ENCODE data around the gene PTGES3. TPM values are rescaled to one million over a fixed set of nuclear protein-coding genes. Genes with fewer than 3 reads are reported as not detected.

The PTGES3 gene
- total and polyA plus RNA-seq, 2 experiments from 2014 or later = 334 to 442 TPM

GRCh38 chr12:56718149-56718548 is 30.1 kb upstream of the PTGES3 start:
- ATAC-seq (no peak), DNase-seq (ENCODE audit: low spot score) (no peak)
- H3K27me3 Mint-ChIP-seq (ENCODE audit: insufficient read depth, low read depth, poor library complexity) = peaks cover 15% of the 10 kb centered on the region
- H3K27me3 ChIP-seq (ENCODE audit: insufficient read depth) = no peaks in the 10 kb centered on the region
- H3F3A ChIP-seq (replicated peaks; ENCODE audit: low read depth) = peaks cover 31% of the 10 kb centered on the region
- H3K27ac ChIP-seq (ENCODE audit: low read depth) = no peak overlapping the region
- peaks cover 79% of the 10 kb centered on the region for H3K79me2 ChIP-seq (replicated peaks; ENCODE audit: insufficient read depth)
- H3K27ac Mint-ChIP-seq = no peak overlapping the region
- peaks cover 64% of the 10 kb centered on the region for H3K4me1 Mint-ChIP-seq
- no peaks in the 10 kb centered on the region; the same call in 2 of the 3 replicates for H3K9me3 Mint-ChIP-seq
- H3K4me1 ChIP-seq (ENCODE audit: insufficient read depth) = peaks cover 48% of the 10 kb centered on the region
- H3K4me3 ChIP-seq = no peak overlapping the region
- peaks cover 63% of the 10 kb centered on the region for H3K36me3 ChIP-seq (ENCODE audit: insufficient read depth)
- no peak overlapping the region for H3K4me2 ChIP-seq
- H2AFZ ChIP-seq = no peak overlapping the region
- H3K9me2 ChIP-seq (ENCODE audit: insufficient read depth) = peaks cover 5% of the 10 kb centered on the region; the same call in 1 of the 2 replicates
- TF ChIP-seq NANOG (IDR thresholded peaks at IDR 0.05; ENCODE audit: borderline replicate concordance) (no peak), ZNF114 (CRISPR knock-in tag; IDR thresholded peaks at IDR 0.05) (no peak)
- H3K4me3 Mint-ChIP-seq = no peak overlapping the region
- H3K36me3 Mint-ChIP-seq (ENCODE audit: low read depth) = peaks cover 86% of the 10 kb centered on the region
- H4K20me1 ChIP-seq (replicated peaks; ENCODE audit: insufficient read depth) = peaks cover 78% of the 10 kb centered on the region

GRCh38 chr12:56716933-56717880 is 29.1 kb upstream of the PTGES3 start:
- H3K27ac ChIP-seq (ENCODE audit: low read depth) = no peak overlapping the region
- H4K20me1 ChIP-seq (replicated peaks; ENCODE audit: insufficient read depth) = peaks cover 72% of the 10 kb centered on the region
- H3K4me1 ChIP-seq (ENCODE audit: insufficient read depth) = peaks cover 39% of the 10 kb centered on the region
- no peak overlapping the region for H3K4me2 ChIP-seq
- no peak for DNase-seq (ENCODE audit: low spot score)
- H3K4me3 ChIP-seq = no peak overlapping the region
- no peak overlapping the region for H2AFZ ChIP-seq
- peaks cover 41% of the 10 kb centered on the region for H3F3A ChIP-seq (replicated peaks; ENCODE audit: low read depth)
- Mint-ChIP-seq H3K4me1 (peaks cover 55% of the 10 kb centered on the region), H3K36me3 (ENCODE audit: low read depth) (peaks cover 86% of the 10 kb centered on the region), H3K27me3 (ENCODE audit: insufficient read depth, low read depth, poor library complexity) (peaks cover 15% of the 10 kb centered on the region), H3K27ac (peak overlapping the region; percentile 83; the same call in 1 of the 2 replicates), H3K4me3 (peak overlapping the region; percentile 36; the same call in 2 of the 3 replicates), H3K9me3 (no peaks in the 10 kb centered on the region; the same call in 2 of the 3 replicates)
- ATAC-seq = no peak
- no peaks in the 10 kb centered on the region for H3K27me3 ChIP-seq (ENCODE audit: insufficient read depth)
- H3K9me2 ChIP-seq (ENCODE audit: insufficient read depth) = peaks cover 5% of the 10 kb centered on the region; the same call in 1 of the 2 replicates
- peaks cover 69% of the 10 kb centered on the region for H3K79me2 ChIP-seq (replicated peaks; ENCODE audit: insufficient read depth)
- H3K36me3 ChIP-seq (ENCODE audit: insufficient read depth) = peaks cover 66% of the 10 kb centered on the region
- TF ChIP-seq CTCF (conservative IDR thresholded peaks at IDR 0.05; ENCODE audit: low read depth in 2 of 2) = no peak
- no peak for TF ChIP-seq ZNF331 (CRISPR knock-in tag; IDR thresholded peaks at IDR 0.05; ENCODE audit: low read depth)
- TF ChIP-seq EZH2 (IDR thresholded peaks at IDR 0.05; ENCODE audit: low read depth, unreplicated experiment) = no peak
- TF ChIP-seq ETS1 (IDR thresholded peaks at IDR 0.05) = no peak
- no peak for TF ChIP-seq STAT1 (IDR thresholded peaks at IDR 0.05; ENCODE audit: unreplicated experiment)
- no peak for TF ChIP-seq REST (IDR thresholded peaks at IDR 0.05; ENCODE audit: unreplicated experiment)

All from GM23338 (cell line).